OCI-LY1 (cell line): Measurements from ENCODE around the gene CREG1.

Source experiments
- H2AFZ ChIP-seq: fragments of 200-600 bp; sonication (generic), shearing (Covaris generic); 2 replicates; pipeline ENCODE4 v1.6.0; 2014; ENCODE audit warnings: antibody characterized with exemption, mild to moderate bottlenecking, low read length
- H3F3A ChIP-seq: fragments of 200-600 bp; sonication (generic), shearing (Covaris generic); 2 replicates; pipeline ENCODE4 v1.6.0; 2014; ENCODE audit warnings: mild to moderate bottlenecking, antibody characterized with exemption, low read length, moderate library complexity; ENCODE audit not compliant: insufficient read depth
- H3K27ac ChIP-seq: fragments of 200-600 bp; sonication (generic); 2 replicates; pipeline ENCODE4 v1.5.1; 2014; ENCODE audit warnings: low read length, mixed run types, mild to moderate bottlenecking, low read depth; ENCODE audit not compliant: poor library complexity, severe bottlenecking
- H3K27me3 ChIP-seq: fragments of 200-600 bp; sonication (generic); 2 replicates; pipeline ENCODE4 v1.6.0; 2014; ENCODE audit warnings: antibody characterized with exemption, mild to moderate bottlenecking, low read length, moderate library complexity; ENCODE audit not compliant: insufficient read depth
- H3K36me3 ChIP-seq: fragments of 200-600 bp; sonication (generic); 2 replicates; pipeline ENCODE4 v1.6.1; 2014; ENCODE audit warnings: mild to moderate bottlenecking, antibody characterized with exemption, low read length, moderate library complexity, mixed read lengths; ENCODE audit not compliant: insufficient read depth
- H3K4me1 ChIP-seq: fragments of 200-600 bp; sonication (generic); 2 replicates; pipeline ENCODE4 v1.5.1; 2014; ENCODE audit warnings: mild to moderate bottlenecking, low read length, moderate library complexity; ENCODE audit not compliant: insufficient read depth, severe bottlenecking
- H3K4me2 ChIP-seq: fragments of 200-600 bp; sonication (generic), shearing (Covaris generic); 2 replicates; pipeline ENCODE4 v1.6.1; 2014; ENCODE audit warnings: low read length
- H3K4me3 ChIP-seq: fragments of 200-600 bp; sonication (generic); 2 replicates; pipeline ENCODE4 v1.5.1; 2014; ENCODE audit warnings: low read length, low read depth, mild to moderate bottlenecking, mixed read lengths; ENCODE audit not compliant: poor library complexity, severe bottlenecking
- H3K79me2 ChIP-seq: fragments of 200-600 bp; shearing (Covaris generic); 2 replicates; pipeline ENCODE4 v1.6.1; 2016; ENCODE audit warnings: mixed run types, low read length, mixed read lengths; ENCODE audit not compliant: insufficient read depth
- H3K9ac ChIP-seq: fragments of 200-600 bp; sonication (generic), shearing (Covaris generic); 2 replicates; pipeline ENCODE4 v1.6.1; 2014; ENCODE audit warnings: mild to moderate bottlenecking, low read length, mixed read lengths
- H3K9me2 ChIP-seq: fragments of 200-600 bp; sonication (generic), shearing (Covaris generic); 2 replicates; pipeline ENCODE4 v1.6.1; 2014; ENCODE audit warnings: low read depth, mild to moderate bottlenecking, low read length, mixed read lengths
- H3K9me3 ChIP-seq: fragments of 200-600 bp; shearing (Covaris generic); 2 replicates; pipeline ENCODE4 v1.6.1; 2014; ENCODE audit warnings: low read length, mixed read lengths
- H4K20me1 ChIP-seq: fragments of 200-600 bp; sonication (generic), shearing (Covaris generic); 2 replicates; pipeline ENCODE4 v1.6.0; 2016; ENCODE audit warnings: mild to moderate bottlenecking, low read length; ENCODE audit not compliant: insufficient read depth
- EZH2 ChIP-seq: fragments of 200-600 bp; sonication (generic), shearing (Covaris generic); IDR thresholded peaks from 2 replicates; pipeline ENCODE4 v1.8.0; 2017; ENCODE audit warnings: borderline replicate concordance, mixed run types, mild to moderate bottlenecking, antibody characterized with exemption, low read length, moderate library complexity, mixed read lengths
- TF ChIP-seq, protein P1 (sequence below): fragments of 200-600 bp; sonication (generic), shearing (Covaris generic); IDR thresholded peaks from 2 replicates; pipeline ENCODE4 v1.5.1; 2017; ENCODE audit warnings: mild to moderate bottlenecking, antibody characterized with exemption, low read length, moderate library complexity, mixed read lengths

Gene CREG1

DNA sequence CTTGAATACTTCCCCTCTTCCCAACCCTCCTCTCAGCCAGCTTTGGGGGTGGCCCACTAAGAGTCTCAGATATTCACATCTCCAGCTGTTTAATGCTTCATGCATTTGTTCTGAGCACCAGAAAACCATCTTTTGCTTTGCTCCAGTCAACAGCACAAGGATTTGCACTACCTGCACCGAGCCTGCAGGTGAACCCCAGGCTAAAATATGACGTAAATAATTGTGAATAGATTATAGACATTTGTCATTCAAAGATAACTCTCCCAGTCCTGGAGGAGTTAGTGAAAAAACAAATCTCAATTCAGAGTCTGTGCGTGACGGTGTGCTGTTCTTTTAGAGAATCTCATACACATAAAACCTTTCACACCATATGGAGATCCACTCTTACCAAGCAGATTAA is 42.7 kb downstream of the CREG1 start:
- no peaks in the 10 kb centered on the region for H3K9me3 ChIP-seq
- no peaks in the 10 kb centered on the region for H3K36me3 ChIP-seq
- H3K4me1 ChIP-seq: peaks cover 42% of the 10 kb centered on the region
- no peaks in the 10 kb centered on the region for H3F3A ChIP-seq
- H2AFZ ChIP-seq: no peak overlapping the region; the same call in 1 of the 2 replicates
- no peak overlapping the region for H3K4me3 ChIP-seq
- no peaks in the 10 kb centered on the region for H3K9me2 ChIP-seq
- peak overlapping the region; percentile 81 for H3K27ac ChIP-seq
- peak overlapping the region; percentile 7; the same call in 1 of the 2 replicates for H3K9ac ChIP-seq
- no peaks in the 10 kb centered on the region for H3K27me3 ChIP-seq
- no peaks in the 10 kb centered on the region for H4K20me1 ChIP-seq
- TF ChIP-seq, protein P1, sequence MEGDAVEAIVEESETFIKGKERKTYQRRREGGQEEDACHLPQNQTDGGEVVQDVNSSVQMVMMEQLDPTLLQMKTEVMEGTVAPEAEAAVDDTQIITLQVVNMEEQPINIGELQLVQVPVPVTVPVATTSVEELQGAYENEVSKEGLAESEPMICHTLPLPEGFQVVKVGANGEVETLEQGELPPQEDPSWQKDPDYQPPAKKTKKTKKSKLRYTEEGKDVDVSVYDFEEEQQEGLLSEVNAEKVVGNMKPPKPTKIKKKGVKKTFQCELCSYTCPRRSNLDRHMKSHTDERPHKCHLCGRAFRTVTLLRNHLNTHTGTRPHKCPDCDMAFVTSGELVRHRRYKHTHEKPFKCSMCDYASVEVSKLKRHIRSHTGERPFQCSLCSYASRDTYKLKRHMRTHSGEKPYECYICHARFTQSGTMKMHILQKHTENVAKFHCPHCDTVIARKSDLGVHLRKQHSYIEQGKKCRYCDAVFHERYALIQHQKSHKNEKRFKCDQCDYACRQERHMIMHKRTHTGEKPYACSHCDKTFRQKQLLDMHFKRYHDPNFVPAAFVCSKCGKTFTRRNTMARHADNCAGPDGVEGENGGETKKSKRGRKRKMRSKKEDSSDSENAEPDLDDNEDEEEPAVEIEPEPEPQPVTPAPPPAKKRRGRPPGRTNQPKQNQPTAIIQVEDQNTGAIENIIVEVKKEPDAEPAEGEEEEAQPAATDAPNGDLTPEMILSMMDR: no peak
- H3K4me2 ChIP-seq: peak overlapping the region; percentile 45
- H3K79me2 ChIP-seq: no peaks in the 10 kb centered on the region

GRCh38 chr1:167510244-167510643 is 43.3 kb downstream of the CREG1 start:
- Histone ChIP-seq H3K9me2 (no peaks in the 10 kb centered on the region), H3K27ac (peak overlapping the region; percentile 81), H3K4me3 (no peak overlapping the region), H3K4me1 (peaks cover 46% of the 10 kb centered on the region), H4K20me1 (no peaks in the 10 kb centered on the region), H3K4me2 (peak overlapping the region; percentile 45), H2AFZ (no peak overlapping the region), H3K9ac (no peak overlapping the region; the same call in 1 of the 2 replicates), H3K36me3 (no peaks in the 10 kb centered on the region), H3F3A (no peaks in the 10 kb centered on the region), H3K27me3 (no peaks in the 10 kb centered on the region), H3K9me3 (no peaks in the 10 kb centered on the region), H3K79me2 (no peaks in the 10 kb centered on the region)
- TF ChIP-seq, protein P1: no peak; the same call in 1 of the 2 replicates
- TF ChIP-seq EZH2: no peak

DNA sequence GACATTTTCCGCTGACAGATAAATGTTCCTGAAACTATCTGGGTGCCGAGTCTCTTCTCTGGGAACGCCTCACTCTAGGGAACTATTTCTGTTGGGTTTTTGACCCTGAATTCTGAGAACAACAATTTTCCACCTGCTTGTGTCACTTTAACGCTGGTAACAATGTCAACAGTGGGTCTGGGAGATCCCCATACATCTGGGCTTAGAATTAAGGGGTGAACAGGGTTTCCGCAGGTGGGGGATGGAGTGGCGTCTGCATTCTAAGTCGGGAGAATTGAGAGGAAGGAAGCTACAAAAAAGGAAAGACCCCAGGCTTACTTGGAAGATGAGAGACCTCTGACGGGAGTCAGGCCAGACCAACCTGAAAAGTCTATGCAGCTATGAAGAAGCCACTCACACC is 44.0 kb downstream of the CREG1 start:
- H3K9ac ChIP-seq: peak overlapping the region; percentile 6; the same call in 1 of the 2 replicates
- TF ChIP-seq EZH2: no peak
- TF ChIP-seq, protein P1: no peak
- no peak overlapping the region for H3K4me3 ChIP-seq
- no peaks in the 10 kb centered on the region for H3K27me3 ChIP-seq
- peaks cover 45% of the 10 kb centered on the region for H3K4me1 ChIP-seq
- H3K9me2 ChIP-seq: no peaks in the 10 kb centered on the region
- H3K9me3 ChIP-seq: no peaks in the 10 kb centered on the region
- H2AFZ ChIP-seq: no peak overlapping the region
- H3K27ac ChIP-seq: peak overlapping the region; percentile 81
- no peaks in the 10 kb centered on the region for H3F3A ChIP-seq
- H4K20me1 ChIP-seq: no peaks in the 10 kb centered on the region
- H3K4me2 ChIP-seq: peak overlapping the region; percentile 45
- no peaks in the 10 kb centered on the region for H3K36me3 ChIP-seq
- H3K79me2 ChIP-seq: no peaks in the 10 kb centered on the region
